CD4-positive, alpha-beta T cell treated with Interleukin-17A for 4 hours (primary cell): ENCODE results near the gene LRRC25.
A peak's percentile ranks its signal among the peaks of the same experiment; 100 is the strongest.

Source experiments
- DNase-seq: peaks from one replicate; pipeline ENCODE4 v3.0.0-alpha.2; 2020; ENCODE audit warnings: mixed read lengths

LRRC25 gene

GRCh38 chr19:18397242-18398202, at the start of gene LRRC25:
TSS of gene LRRC25 (minus strand) at chr19:18397622. CDS start at chr19:18396963, 659 bp downstream.
- no peak for DNase-seq

GRCh38 chr19:18446811-18447359, 49.5 kb upstream of the LRRC25 start:
- DNase-seq = no peak

GRCh38 chr19:18446145-18446810, 48.9 kb upstream of the LRRC25 start:
- DNase-seq = no peak

- no peak for DNase-seq
These were observed 48.0 kb upstream of the LRRC25 start for GRCh38 chr19:18445262-18445948.

DNA sequence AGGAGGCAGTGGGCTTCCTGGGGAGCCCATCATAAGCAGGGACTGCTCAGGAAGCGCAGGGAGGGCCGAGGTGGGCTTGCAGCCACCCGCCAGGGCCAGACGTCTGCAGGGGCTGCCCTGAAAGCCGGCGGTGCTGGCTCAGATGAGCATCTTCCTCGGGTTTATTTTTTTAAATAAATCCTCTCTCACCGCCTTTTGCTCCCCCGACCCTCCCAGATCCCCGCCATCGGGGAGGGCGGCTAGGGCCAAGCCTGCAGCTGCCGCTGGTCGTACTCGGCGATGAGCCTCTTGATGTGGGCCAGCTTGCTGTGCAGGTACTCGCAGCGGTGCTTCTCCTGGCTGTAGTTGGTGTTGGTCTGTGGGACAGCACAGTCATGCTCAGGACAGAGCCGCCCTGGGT, 47.1 kb upstream of the LRRC25 start:
- DNase-seq = no peak

DNA sequence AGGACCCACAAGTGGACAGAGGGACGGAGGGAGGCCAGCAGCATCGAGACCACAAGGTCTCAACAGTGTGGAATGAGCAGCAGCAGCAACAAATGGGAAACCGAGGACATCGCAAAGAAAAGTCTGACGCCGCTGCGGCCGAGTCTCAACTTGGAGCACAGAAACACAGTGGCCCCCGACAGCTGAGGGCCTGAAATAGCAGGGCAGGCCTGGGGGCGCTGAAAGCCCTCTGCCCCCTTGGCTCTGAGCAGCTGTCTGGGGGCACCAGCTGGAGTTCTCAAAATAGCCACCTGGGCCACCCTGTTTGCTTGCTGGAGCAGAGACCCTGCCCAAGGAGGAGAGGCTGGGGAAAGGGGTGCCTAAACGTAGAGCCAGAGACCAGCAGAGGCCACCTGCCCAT, 46.4 kb upstream of the LRRC25 start:
- no peak for DNase-seq

- DNase-seq = no peak
These were observed 46.0 kb upstream of the LRRC25 start for GRCh38 chr19:18443406-18443805.

GRCh38 chr19:18442941-18443340, 45.5 kb upstream of the LRRC25 start:
- DNase-seq = no peak

DNA sequence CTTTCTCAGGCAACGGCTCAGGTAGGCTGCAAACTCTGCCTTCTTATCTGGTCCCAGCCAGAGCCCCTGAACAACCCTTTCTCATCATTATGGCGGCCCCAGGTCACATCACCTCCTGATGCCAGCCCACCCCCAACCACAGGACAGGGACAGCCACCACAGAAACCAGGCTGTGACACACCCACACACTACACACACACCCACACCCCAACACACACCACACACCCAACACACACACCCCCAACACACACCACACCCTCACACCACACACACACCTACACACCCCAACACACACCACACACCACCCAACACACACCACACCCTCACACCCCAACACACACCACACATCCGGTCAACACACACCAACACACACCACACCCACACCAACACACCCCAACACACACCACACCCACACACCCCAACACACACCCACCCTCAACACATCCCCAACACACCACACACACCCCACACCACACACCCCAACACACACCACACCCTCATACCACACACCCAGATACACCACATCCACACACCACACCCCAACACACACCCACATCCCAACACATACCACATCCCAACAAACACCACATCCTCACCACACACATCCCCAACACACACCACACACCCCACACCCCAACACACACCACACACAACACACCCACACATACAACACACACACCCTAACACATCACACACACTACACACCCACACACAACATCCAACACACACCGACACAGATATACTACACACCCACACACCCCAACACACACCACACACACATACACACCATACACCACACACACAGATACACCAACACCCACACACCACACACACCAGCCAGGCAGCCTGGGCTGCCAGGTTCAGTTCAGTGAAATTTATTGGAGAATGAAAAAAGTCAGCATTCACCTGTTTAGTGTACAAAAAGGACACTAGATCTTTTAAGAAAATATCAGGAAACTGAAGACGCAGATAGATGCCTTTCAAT, 44.7 kb upstream of the LRRC25 start:
- DNase-seq = no peak

DNA sequence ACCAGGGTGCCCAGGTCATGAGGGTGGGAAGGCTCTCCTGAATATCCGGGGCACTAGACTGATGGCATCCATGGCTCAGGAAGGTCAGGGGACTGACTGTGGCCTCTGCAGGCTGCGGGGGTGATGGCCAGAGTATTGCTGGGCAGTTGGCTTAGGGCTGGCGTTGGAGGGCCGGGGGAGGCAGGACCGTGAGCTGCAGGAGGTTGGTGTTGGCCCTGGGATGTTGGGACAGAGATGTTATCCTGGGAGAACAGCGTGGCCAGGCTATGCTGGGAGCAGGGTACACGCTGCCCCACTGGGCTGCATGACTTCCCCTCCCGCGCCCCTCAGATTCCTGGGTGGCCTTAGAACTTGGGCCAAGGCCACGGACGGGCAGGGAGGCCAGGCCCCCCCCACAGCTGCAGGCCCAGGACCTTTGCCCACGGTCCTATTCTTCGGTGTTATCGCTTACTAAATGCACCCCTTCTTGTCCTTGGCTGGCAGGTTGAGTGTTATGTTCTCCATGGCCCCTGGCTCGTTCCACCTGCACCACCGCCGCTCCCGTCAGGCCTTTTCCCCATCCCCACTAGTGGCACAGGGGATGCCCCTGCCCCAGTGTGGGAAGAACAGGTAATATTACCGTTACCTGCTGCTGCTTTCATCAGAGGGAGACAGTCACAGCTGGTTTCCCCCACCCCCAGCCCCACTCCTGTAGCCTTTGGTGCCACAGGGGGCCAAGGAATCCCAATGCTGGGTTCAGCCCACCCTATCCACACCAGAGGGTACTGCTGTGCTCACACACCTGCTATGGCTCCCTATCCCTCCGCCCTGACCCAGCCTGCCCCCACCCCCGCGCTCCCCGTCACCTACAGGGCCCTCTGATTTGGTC, 43.7 kb upstream of the LRRC25 start:
- no peak for DNase-seq

DNA sequence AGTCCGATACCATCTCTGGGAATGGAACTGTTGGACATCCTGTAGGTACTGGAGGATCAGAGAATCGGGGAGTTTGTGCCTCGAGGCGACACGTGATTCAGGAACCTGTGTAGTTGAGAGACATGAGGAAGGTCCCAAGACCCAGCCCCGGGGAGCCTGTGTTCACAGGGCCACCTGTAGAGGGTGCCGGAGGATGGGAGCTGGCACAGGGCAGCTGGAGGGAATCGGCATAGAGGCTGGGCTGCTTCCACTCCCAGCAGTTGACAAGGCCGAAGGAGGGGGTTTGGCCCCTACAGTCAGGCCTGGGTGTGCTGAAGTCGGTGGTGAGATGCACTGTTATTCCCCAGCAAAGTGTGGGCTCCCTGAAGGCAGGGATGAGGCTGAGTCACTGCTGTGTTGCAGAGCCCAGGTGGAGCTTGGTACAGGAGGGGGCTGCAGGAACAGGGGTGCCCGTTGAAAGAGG, 43.0 kb upstream of the LRRC25 start:
- DNase-seq = peak; percentile 52

- DNase-seq = no peak
These were observed 42.5 kb upstream of the LRRC25 start for GRCh38 chr19:18439910-18440237.

GRCh38 chr19:18439025-18439909, 41.8 kb upstream of the LRRC25 start:
- no peak for DNase-seq

- no peak for DNase-seq
These were observed 41.1 kb upstream of the LRRC25 start for GRCh38 chr19:18438331-18439024.

- peak; percentile 77 for DNase-seq
These were observed 40.3 kb upstream of the LRRC25 start, which contains the start of gene ISYNA1 for GRCh38 chr19:18437491-18438330. TSS of gene ISYNA1 (minus strand) at chr19:18438133. CDS start at chr19:18437979, 154 bp downstream.

GRCh38 chr19:18436671-18437490, 39.5 kb upstream of the LRRC25 start:
- peak; percentile 89 for DNase-seq
